Hematopoietic multipotent progenitor cell treated with erythropoietin and hydrocortisone succinate and interleukin-3 and kit ligand, for 6 days (in vitro differentiated cells): Measurements from ENCODE around the gene CCDC138.

Experiments
- DNase-seq: peaks from one replicate; pipeline ENCODE4 v3.0.0-alpha.2; 2015

CCDC138 gene

GRCh38 chr2:108896741-108897140 lies 110.2 kb downstream of the CCDC138 start:
- DNase-seq, result no peak

- no peak for DNase-seq
Measured at GRCh38 chr2:108898315-108899082, 111.9 kb downstream of the CCDC138 start.

GRCh38 chr2:108904680-108905079 lies 118.1 kb downstream of the CCDC138 start:
- no peak for DNase-seq

- DNase-seq, result no peak
Measured at GRCh38 chr2:108905176-108905575, 118.6 kb downstream of the CCDC138 start.

- no peak for DNase-seq
Measured at GRCh38 chr2:108905906-108906305, 119.3 kb downstream of the CCDC138 start.

GRCh38 chr2:108906403-108907077 lies 120.0 kb downstream of the CCDC138 start:
- DNase-seq, result no peak

- DNase-seq, result no peak
Measured at GRCh38 chr2:108907822-108908712, 121.5 kb downstream of the CCDC138 start.

- no peak for DNase-seq
Measured at GRCh38 chr2:108908713-108909070, 122.1 kb downstream of the CCDC138 start.

GRCh38 chr2:108909275-108909823 lies 122.8 kb downstream of the CCDC138 start:
- DNase-seq, result no peak

GRCh38 chr2:108910011-108910431 lies 123.5 kb downstream of the CCDC138 start:
- no peak for DNase-seq

- DNase-seq, result no peak
Measured at GRCh38 chr2:108910541-108911396, 124.2 kb downstream of the CCDC138 start.

GRCh38 chr2:108911401-108911800 lies 124.8 kb downstream of the CCDC138 start:
- DNase-seq, result no peak

- no peak for DNase-seq
Measured at GRCh38 chr2:108911807-108912628, 125.4 kb downstream of the CCDC138 start.

GRCh38 chr2:108912629-108912902 lies 126.0 kb downstream of the CCDC138 start:
- DNase-seq, result no peak

- no peak for DNase-seq
Measured at GRCh38 chr2:108916122-108916795, 129.7 kb downstream of the CCDC138 start.

- DNase-seq, result no peak
Measured at GRCh38 chr2:108916796-108917421, 130.3 kb downstream of the CCDC138 start.

- no peak for DNase-seq
Measured at GRCh38 chr2:108917526-108917925, 131.0 kb downstream of the CCDC138 start.

- no peak for DNase-seq
Measured at GRCh38 chr2:108918156-108918874, 131.7 kb downstream of the CCDC138 start.

GRCh38 chr2:108918941-108919341 lies 132.4 kb downstream of the CCDC138 start:
- DNase-seq, result no peak
